ENCODE results near the gene ASIP. TPM values are rescaled to one million over a fixed set of nuclear protein-coding genes. Genes with fewer than 3 reads are reported as not detected.

Gene ASIP
- total and polyA plus RNA-seq, 2 of the 4 experiments (the other 2 are of a cell fraction): not detected

DNA sequence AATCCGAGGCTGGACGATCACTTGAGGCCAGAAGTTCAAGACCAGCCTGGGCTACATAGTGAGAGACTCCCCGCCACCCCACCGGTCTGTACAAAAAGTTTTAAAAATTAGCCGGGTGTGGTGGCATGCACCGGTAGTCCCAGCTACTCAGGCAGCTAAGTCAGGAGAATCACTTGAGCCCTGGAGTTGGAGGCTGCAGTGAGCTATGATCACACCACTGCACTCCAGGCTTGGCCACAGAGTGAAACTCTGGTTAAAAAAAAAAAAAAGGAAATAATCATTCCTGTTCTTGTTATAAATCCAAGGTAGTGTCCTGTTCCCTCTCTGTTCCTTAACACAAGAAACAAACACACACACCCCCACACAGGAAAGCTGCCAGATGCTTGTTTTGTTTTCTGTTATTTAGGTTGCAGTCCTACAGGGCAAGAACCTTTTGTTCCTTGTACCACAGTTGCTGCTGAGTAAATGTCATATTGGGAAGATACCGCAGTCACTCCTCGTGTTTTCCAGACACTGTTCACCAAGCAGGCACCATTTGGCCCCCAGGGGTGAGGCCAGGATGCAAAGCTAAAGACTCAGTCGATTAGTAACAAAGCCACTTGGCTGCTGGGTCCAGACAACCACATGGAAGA lies 28.9 kb downstream of the ASIP start:
- dilution Hi-C loops (cut with HindIII; ENCODE audit: low sequenced_read_pairs, unreplicated experiment): no loop called here

More for the DNA sequence above, 28.9 kb downstream of the ASIP start:
- in situ Hi-C loops (cut with MboI; ENCODE audit: low sequenced_read_pairs): loop anchor here (10.0 kb wide), 1 partner anchor 55 kb away; no protein-coding TSS in a partner anchor
- intact Hi-C loops (cut with micrococcal nuclease): no loop called here
- Histone ChIP-seq H3K4me2 (ENCODE audit: low read depth, low read length) (no peak overlapping the region), H4K20me1 (ENCODE audit: insufficient read depth, low read length) (no peaks in the 10 kb centered on the region), H2BK5ac (ENCODE audit: low read depth, low read length, poor library complexity, severe bottlenecking) (no peak overlapping the region), H3K36me3 (ENCODE audit: control insufficient read depth, insufficient read depth, low read length) (peaks cover 4% of the 10 kb centered on the region), H3K27ac (ENCODE audit: insufficient read depth, low read length) (no peak overlapping the region), H3K56ac (ENCODE audit: extremely low read depth, insufficient read depth, low read length) (no peak overlapping the region), H3K27me3 (ENCODE audit: control insufficient read depth, insufficient read depth, low read length) (no peaks in the 10 kb centered on the region), H2AK5ac (ENCODE audit: low read depth, low read length) (no peak overlapping the region), H2BK120ac (ENCODE audit: low read depth, low read length) (no peak overlapping the region), H3K9me1 (ENCODE audit: insufficient read depth, low read length) (peaks cover 4% of the 10 kb centered on the region; the same call in 1 of the 2 replicates), H3K18ac (ENCODE audit: low read depth, low read length) (no peak overlapping the region), H4K5ac (ENCODE audit: low read depth, low read length) (no peak overlapping the region), H3K9me3 (ENCODE audit: control insufficient read depth, insufficient read depth, low read length) (no peaks in the 10 kb centered on the region), H4K91ac (ENCODE audit: insufficient read depth, low read depth, low read length) (no peak overlapping the region), H3K4me3 (ENCODE audit: insufficient read depth, low read depth, low read length) (no peak overlapping the region), H4K8ac (ENCODE audit: low read depth in 2 of 2, low read length in 2 of 2) (no peak overlapping the region), H3K23ac (ENCODE audit: low read depth, low read length) (no peak overlapping the region), H3K9ac (ENCODE audit: low read depth, low read length) (no peak overlapping the region), H3K4me1 (ENCODE audit: control insufficient read depth, insufficient read depth, low read length) (no peaks in the 10 kb centered on the region), H2AFZ (replicated peaks; ENCODE audit: low read length, poor library complexity) (no peak overlapping the region), H3K4ac (ENCODE audit: low read depth, low read length) (no peak overlapping the region), H2BK20ac (ENCODE audit: low read depth, low read length) (no peak overlapping the region), H3K79me1 (ENCODE audit: low read depth in 1 of 2, low read length in 2 of 2) (no peaks in the 10 kb centered on the region), H2AK9ac (replicated peaks; ENCODE audit: low read depth, low read length, poor library complexity) (no peak overlapping the region), H2BK15ac (ENCODE audit: low read depth, low read length) (no peak overlapping the region), H3K14ac (replicated peaks; ENCODE audit: low read depth, low read length) (no peak overlapping the region)
- ATAC-seq (ENCODE audit: low read depth): no peak
- BruUV-seq (replicated peaks): no TSS peak
- WGBS, 2 experiments (ENCODE audit: extremely low coverage in 2 of 2, insufficient read length in 1 of 2): 96% methylated on average over 4 of the region's 9 CpGs; no CpG with 5 or more reads in 1 of the 2 experiments
- POLR2A ChIA-PET (ENCODE audit: unreplicated experiment): interaction anchor here (0.6 kb wide), 2 partner anchors 41 to 211 kb away, joined by 3 read pairs; no protein-coding TSS in a partner anchor
- TF ChIP-seq BHLHE40 (IDR thresholded peaks at IDR 0.05; ENCODE audit: low read depth, low read length): no peak
- no peak for TF ChIP-seq NFE2L2 (IDR thresholded peaks at IDR 0.05; ENCODE audit: low read depth, low read length)
- no peak for TF ChIP-seq FOS (IDR thresholded peaks at IDR 0.05; ENCODE audit: low read depth, low read length)
- TF ChIP-seq RAD21 (IDR thresholded peaks at IDR 0.05; ENCODE audit: low read length): no peak
- no peak for TF ChIP-seq CHD1 (IDR thresholded peaks at IDR 0.05; ENCODE audit: low read depth, low read length)
- TF ChIP-seq, protein P1, sequence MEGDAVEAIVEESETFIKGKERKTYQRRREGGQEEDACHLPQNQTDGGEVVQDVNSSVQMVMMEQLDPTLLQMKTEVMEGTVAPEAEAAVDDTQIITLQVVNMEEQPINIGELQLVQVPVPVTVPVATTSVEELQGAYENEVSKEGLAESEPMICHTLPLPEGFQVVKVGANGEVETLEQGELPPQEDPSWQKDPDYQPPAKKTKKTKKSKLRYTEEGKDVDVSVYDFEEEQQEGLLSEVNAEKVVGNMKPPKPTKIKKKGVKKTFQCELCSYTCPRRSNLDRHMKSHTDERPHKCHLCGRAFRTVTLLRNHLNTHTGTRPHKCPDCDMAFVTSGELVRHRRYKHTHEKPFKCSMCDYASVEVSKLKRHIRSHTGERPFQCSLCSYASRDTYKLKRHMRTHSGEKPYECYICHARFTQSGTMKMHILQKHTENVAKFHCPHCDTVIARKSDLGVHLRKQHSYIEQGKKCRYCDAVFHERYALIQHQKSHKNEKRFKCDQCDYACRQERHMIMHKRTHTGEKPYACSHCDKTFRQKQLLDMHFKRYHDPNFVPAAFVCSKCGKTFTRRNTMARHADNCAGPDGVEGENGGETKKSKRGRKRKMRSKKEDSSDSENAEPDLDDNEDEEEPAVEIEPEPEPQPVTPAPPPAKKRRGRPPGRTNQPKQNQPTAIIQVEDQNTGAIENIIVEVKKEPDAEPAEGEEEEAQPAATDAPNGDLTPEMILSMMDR (conservative IDR thresholded peaks at IDR 0.05; ENCODE audit: low read depth, low read length): no peak
- TF ChIP-seq MXI1 (IDR thresholded peaks at IDR 0.05; ENCODE audit: borderline replicate concordance, low read depth, low read length): no peak
- TF ChIP-seq CEBPB (IDR thresholded peaks at IDR 0.05; ENCODE audit: low read depth, low read length): no peak
- no peak for TF ChIP-seq RFX5 (IDR thresholded peaks at IDR 0.05; ENCODE audit: low read depth, low read length)
- TF ChIP-seq, protein P2, sequence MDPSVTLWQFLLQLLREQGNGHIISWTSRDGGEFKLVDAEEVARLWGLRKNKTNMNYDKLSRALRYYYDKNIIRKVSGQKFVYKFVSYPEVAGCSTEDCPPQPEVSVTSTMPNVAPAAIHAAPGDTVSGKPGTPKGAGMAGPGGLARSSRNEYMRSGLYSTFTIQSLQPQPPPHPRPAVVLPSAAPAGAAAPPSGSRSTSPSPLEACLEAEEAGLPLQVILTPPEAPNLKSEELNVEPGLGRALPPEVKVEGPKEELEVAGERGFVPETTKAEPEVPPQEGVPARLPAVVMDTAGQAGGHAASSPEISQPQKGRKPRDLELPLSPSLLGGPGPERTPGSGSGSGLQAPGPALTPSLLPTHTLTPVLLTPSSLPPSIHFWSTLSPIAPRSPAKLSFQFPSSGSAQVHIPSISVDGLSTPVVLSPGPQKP (IDR thresholded peaks at IDR 0.05; ENCODE audit: borderline replicate concordance, low read depth, low read length): no peak
- no peak for TF ChIP-seq RCOR1 (IDR thresholded peaks at IDR 0.05; ENCODE audit: insufficient replicate concordance, low read length)
- no peak for TF ChIP-seq MAFK (IDR thresholded peaks at IDR 0.05; ENCODE audit: low read depth, low read length)
- TF ChIP-seq, protein P3, sequence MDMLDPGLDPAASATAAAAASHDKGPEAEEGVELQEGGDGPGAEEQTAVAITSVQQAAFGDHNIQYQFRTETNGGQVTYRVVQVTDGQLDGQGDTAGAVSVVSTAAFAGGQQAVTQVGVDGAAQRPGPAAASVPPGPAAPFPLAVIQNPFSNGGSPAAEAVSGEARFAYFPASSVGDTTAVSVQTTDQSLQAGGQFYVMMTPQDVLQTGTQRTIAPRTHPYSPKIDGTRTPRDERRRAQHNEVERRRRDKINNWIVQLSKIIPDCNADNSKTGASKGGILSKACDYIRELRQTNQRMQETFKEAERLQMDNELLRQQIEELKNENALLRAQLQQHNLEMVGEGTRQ (IDR thresholded peaks at IDR 0.05; ENCODE audit: low read depth, low read length): no peak
- no peak for TF ChIP-seq SMC3 (IDR thresholded peaks at IDR 0.05; ENCODE audit: low read depth, low read length)
- TF ChIP-seq MAZ (IDR thresholded peaks at IDR 0.05; ENCODE audit: borderline replicate concordance, low read depth, low read length): no peak
- no peak for TF ChIP-seq POLR2A (IDR thresholded peaks at IDR 0.05; ENCODE audit: low read depth, low read length)
- CTCF ChIA-PET: interaction anchor here (0.6 to 0.7 kb wide), 2 partner anchors 194 to 525 kb away, joined by 3 to 5 read pairs; no protein-coding TSS in a partner anchor
- no peak for DNase-seq
